Measurements from ENCODE around the gene UBE2E2. TPM values are rescaled to one million over a fixed set of nuclear protein-coding genes. Genes with fewer than 3 reads are reported as not detected.

Gene UBE2E2
- total RNA-seq, 1 experiment from 2014 or later: 38.6 TPM

DNA sequence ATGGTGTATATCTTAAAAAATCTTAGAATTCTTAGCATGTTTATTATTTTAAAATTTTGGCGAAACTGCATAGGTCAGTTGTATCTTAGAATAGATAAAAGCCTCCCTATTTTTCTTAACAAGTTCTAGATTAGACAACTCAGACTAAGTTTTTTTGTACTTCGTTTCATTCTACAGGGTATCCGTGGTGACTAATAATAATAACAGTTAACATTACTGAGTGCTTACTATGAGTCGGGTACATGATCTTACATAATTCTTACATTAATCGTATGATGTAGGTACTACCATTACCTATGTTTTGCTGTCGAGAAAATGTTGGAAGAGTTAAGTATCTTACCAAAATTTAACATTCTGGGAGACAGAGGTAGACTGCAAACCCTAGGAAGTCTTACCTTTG, 60.7 kb downstream of the UBE2E2 start:
- no peak overlapping the region for H3K14ac ChIP-seq (ENCODE audit: insufficient read depth, low read length)
- no peak overlapping the region for H2BK12ac ChIP-seq (ENCODE audit: insufficient read length, low read depth, low read length)
- H3K23me2 ChIP-seq (ENCODE audit: insufficient read length, low read depth, low read length, poor library complexity, severe bottlenecking): no peaks in the 10 kb centered on the region
- H3K4me2 ChIP-seq (ENCODE audit: insufficient read depth, insufficient read length, low read length): no peak overlapping the region
- H3K9ac ChIP-seq (ENCODE audit: extremely low read depth, insufficient read length, low read length): no peak overlapping the region
- H2BK15ac ChIP-seq (ENCODE audit: low read depth, low read length): no peak overlapping the region
- H3K18ac ChIP-seq (ENCODE audit: insufficient read length, low read depth, low read length): no peak overlapping the region
- no peak overlapping the region for H3K23ac ChIP-seq (ENCODE audit: insufficient read length, low read depth, low read length)
- no peak overlapping the region for H4K91ac ChIP-seq (ENCODE audit: insufficient read length, low read depth, low read length)
- Mint-ChIP-seq H3K4me3 (no peak overlapping the region), H3K4me1 (no peaks in the 10 kb centered on the region), H3K27me3 (ENCODE audit: low read depth) (no peaks in the 10 kb centered on the region; the same call in 1 of the 2 replicates), H3K27ac (no peak overlapping the region), H3K36me3 (ENCODE audit: insufficient read depth in 1 of 3, low read depth in 3 of 3) (peaks cover 2 to 5% (median 4%) of the 10 kb centered on the region in 3 experiments; a peak in 3 of 7 replicates), H3K9me3 (peaks cover 0 to 5% of the 10 kb centered on the region in 2 experiments; a peak in 4 of 5 replicates)
- H4K8ac ChIP-seq (replicated peaks; ENCODE audit: insufficient read length, low read depth, low read length): no peak overlapping the region
- H2BK5ac ChIP-seq (ENCODE audit: insufficient read length, low read length): no peak overlapping the region
- no peak overlapping the region for H3T11ph ChIP-seq (ENCODE audit: low read length)
- H2AK5ac ChIP-seq (ENCODE audit: insufficient read length, low read length): no peak overlapping the region
- H2BK120ac ChIP-seq (ENCODE audit: low read depth, low read length, poor library complexity, severe bottlenecking): no peak overlapping the region
- no peak overlapping the region for H4K5ac ChIP-seq (ENCODE audit: insufficient read length, low read depth, low read length)
- TF ChIP-seq, protein P1, sequence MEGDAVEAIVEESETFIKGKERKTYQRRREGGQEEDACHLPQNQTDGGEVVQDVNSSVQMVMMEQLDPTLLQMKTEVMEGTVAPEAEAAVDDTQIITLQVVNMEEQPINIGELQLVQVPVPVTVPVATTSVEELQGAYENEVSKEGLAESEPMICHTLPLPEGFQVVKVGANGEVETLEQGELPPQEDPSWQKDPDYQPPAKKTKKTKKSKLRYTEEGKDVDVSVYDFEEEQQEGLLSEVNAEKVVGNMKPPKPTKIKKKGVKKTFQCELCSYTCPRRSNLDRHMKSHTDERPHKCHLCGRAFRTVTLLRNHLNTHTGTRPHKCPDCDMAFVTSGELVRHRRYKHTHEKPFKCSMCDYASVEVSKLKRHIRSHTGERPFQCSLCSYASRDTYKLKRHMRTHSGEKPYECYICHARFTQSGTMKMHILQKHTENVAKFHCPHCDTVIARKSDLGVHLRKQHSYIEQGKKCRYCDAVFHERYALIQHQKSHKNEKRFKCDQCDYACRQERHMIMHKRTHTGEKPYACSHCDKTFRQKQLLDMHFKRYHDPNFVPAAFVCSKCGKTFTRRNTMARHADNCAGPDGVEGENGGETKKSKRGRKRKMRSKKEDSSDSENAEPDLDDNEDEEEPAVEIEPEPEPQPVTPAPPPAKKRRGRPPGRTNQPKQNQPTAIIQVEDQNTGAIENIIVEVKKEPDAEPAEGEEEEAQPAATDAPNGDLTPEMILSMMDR (conservative IDR thresholded peaks at IDR 0.05): no peak
- no peak overlapping the region for H3K27ac ChIP-seq (ENCODE audit: insufficient read length, low read depth, low read length)
- DNase-seq: no peak
- no peaks in the 10 kb centered on the region for H3K9me3 ChIP-seq (ENCODE audit: control insufficient read depth, low read depth, low read length)
- H3K79me2 ChIP-seq (ENCODE audit: insufficient read depth, low read length): no peaks in the 10 kb centered on the region
- no peak overlapping the region for H3K4ac ChIP-seq (ENCODE audit: low read depth, low read length)
- no CpG with 5 or more reads among the region's 6 CpGs for WGBS (ENCODE audit: extremely low coverage, insufficient read length, low lambda C conversion rate)
- no peaks in the 10 kb centered on the region for H3K27me3 ChIP-seq (ENCODE audit: insufficient read depth, low read length)
- no peak overlapping the region for H2AFZ ChIP-seq (ENCODE audit: low read length)
- H2BK20ac ChIP-seq (ENCODE audit: low read depth, low read length, poor library complexity, severe bottlenecking): no peak overlapping the region
- H3K79me1 ChIP-seq (ENCODE audit: insufficient read depth, low read depth, low read length, poor library complexity, severe bottlenecking): peaks cover 3% of the 10 kb centered on the region
- no peak overlapping the region for H3K56ac ChIP-seq (ENCODE audit: insufficient read length, low read depth, low read length)
- H4K20me1 ChIP-seq (ENCODE audit: control insufficient read depth, insufficient read depth, insufficient read length): no peaks in the 10 kb centered on the region
- H3K4me1 ChIP-seq (ENCODE audit: insufficient read depth, low read length): no peaks in the 10 kb centered on the region

Data from H9 (cell line).